ENCODE results near the gene THTPA. TPM values are rescaled to one million over a fixed set of nuclear protein-coding genes. Genes with fewer than 3 reads are reported as not detected.

THTPA gene
- total RNA-seq, 8 experiments from 2014 or later, result 10.4 to 30.8 (median 14.9) TPM

GRCh38 chr14:23566112-23566777 is 10.2 kb downstream of the THTPA start:
- no peak overlapping the region for H3K27ac ChIP-seq
- H3K4me3 ChIP-seq, result peak overlapping the region in 2 of 5 donors; percentile 56 to 61
- no peak for ATAC-seq (replicated peaks in 6 of 8)
- 60 to 94% (median 73%) methylated on average over 1 to 3 of the region's 10 CpGs; no CpG with 5 or more reads in 4 of the 10 experiments for WGBS, 10 experiments
- in situ Hi-C loops (cut with MboI; ENCODE audit: low pct_unique_long_range_greater_than_20kb in 2 of 9, low sequenced_read_pairs in 9 of 9, unreplicated experiment in 9 of 9), result loop anchor here in 7 of 9 experiments (10.0 to 25.0 kb wide), 3 partner anchors 81 to 254 kb away; partner anchors contain the start of genes BCL2L2 (in 4 of the 7), PABPN1 (in 4 of the 7) and PPP1R3E (in 4 of the 7)
- H3K4me1 ChIP-seq (replicated peaks in 1 of 2), result peaks cover 31 to 35% of the 10 kb centered on the region in 2 donors

- in situ Hi-C loops (cut with MboI; ENCODE audit: low pct_unique_long_range_greater_than_20kb in 2 of 9, low sequenced_read_pairs in 9 of 9, unreplicated experiment in 9 of 9), result loop anchor here in 7 of 9 experiments (10.0 to 25.0 kb wide), 3 partner anchors 82 to 254 kb away; partner anchors contain the start of genes BCL2L2 (in 4 of the 7), PABPN1 (in 4 of the 7) and PPP1R3E (in 4 of the 7)
- Histone ChIP-seq H3K4me1 (replicated peaks in 1 of 2) (peaks cover 31 to 35% of the 10 kb centered on the region in 2 donors), H3K27ac (peak overlapping the region in 1 of 2 donors; percentile 75), H3K4me3 (peak overlapping the region; percentile 39 to 84 (median 56))
- ATAC-seq (replicated peaks in 6 of 8), result peak in 7 of 8 experiments; percentile 0 to 23 (median 5)
- WGBS, 10 experiments, result 0 to 33% (median 20%) methylated on average over 1 to 5 of the region's 5 CpGs; no CpG with 5 or more reads in 4 of the 10 experiments
Measured at GRCh38 chr14:23566778-23567185, 10.7 kb downstream of the THTPA start.

GRCh38 chr14:23567186-23568020 is 11.3 kb downstream of the THTPA start, which contains the start of gene AP1G2:
Gene AP1G2, minus strand, starts transcription at chr14:23567791. Its CDS starts 477 bp downstream, at chr14:23567314.
- Histone ChIP-seq H3K4me1 (replicated peaks in 1 of 2) (peaks cover 32 to 35% of the 10 kb centered on the region in 2 donors), H3K4me3 (peak within 1 kb of the TSS; percentile 39 to 84 (median 56)), H3K27ac (peak within 1 kb of the TSS; percentile 69 to 75)
- peak; percentile 61 to 84 (median 73) for ATAC-seq (replicated peaks in 6 of 8)
- in situ Hi-C loops (cut with MboI; ENCODE audit: low pct_unique_long_range_greater_than_20kb in 2 of 9, low sequenced_read_pairs in 9 of 9, unreplicated experiment in 9 of 9), result loop anchor here in 7 of 9 experiments (10.0 to 25.0 kb wide), 3 partner anchors 83 to 255 kb away; partner anchors contain the start of genes BCL2L2 (in 4 of the 7), PABPN1 (in 4 of the 7) and PPP1R3E (in 4 of the 7)
- WGBS, 10 experiments, result 0 to 28% (median 1%) methylated on average over 1 to 22 of the region's 53 CpGs; no CpG with 5 or more reads in 2 of the 10 experiments

- H3K4me1 ChIP-seq (replicated peaks in 1 of 2), result peaks cover 35 to 39% of the 10 kb centered on the region in 2 donors
- H3K4me3 ChIP-seq, result peak overlapping the region; percentile 39 to 84 (median 56)
- peak overlapping the region; percentile 69 to 75 for H3K27ac ChIP-seq
- in situ Hi-C loops (cut with MboI; ENCODE audit: low pct_unique_long_range_greater_than_20kb in 2 of 9, low sequenced_read_pairs in 9 of 9, unreplicated experiment in 9 of 9), result loop anchor here in 7 of 9 experiments (10.0 to 25.0 kb wide), 3 partner anchors 83 to 256 kb away; partner anchors contain the start of genes BCL2L2 (in 4 of the 7), PABPN1 (in 4 of the 7) and PPP1R3E (in 4 of the 7)
- WGBS, 10 experiments, result 80 to 100% (median 84%) methylated on average over 1 of the region's 2 CpGs; no CpG with 5 or more reads in 4 of the 10 experiments
- ATAC-seq (replicated peaks in 6 of 8), result no peak
Measured at GRCh38 chr14:23568021-23568599, 12.0 kb downstream of the THTPA start.

GRCh38 chr14:23568600-23569331 is 12.7 kb downstream of the THTPA start:
- Histone ChIP-seq H3K4me3 (no peak overlapping the region), H3K27ac (peak overlapping the region in 1 of 2 donors; percentile 69), H3K4me1 (replicated peaks in 1 of 2) (peaks cover 35 to 46% of the 10 kb centered on the region in 2 donors)
- peak in 1 of 8 experiments; percentile 9 for ATAC-seq (replicated peaks in 6 of 8)
- WGBS, 10 experiments, result 11 to 79% (median 38%) methylated on average over 2 to 5 of the region's 6 CpGs; no CpG with 5 or more reads in 1 of the 10 experiments
- in situ Hi-C loops (cut with MboI; ENCODE audit: low pct_unique_long_range_greater_than_20kb in 2 of 9, low sequenced_read_pairs in 9 of 9, unreplicated experiment in 9 of 9), result loop anchor here in 7 of 9 experiments (10.0 to 25.0 kb wide), 3 partner anchors 84 to 256 kb away; partner anchors contain the start of genes BCL2L2 (in 4 of the 7), PABPN1 (in 4 of the 7) and PPP1R3E (in 4 of the 7)

GRCh38 chr14:23569443-23570151 is 13.5 kb downstream of the THTPA start:
- Histone ChIP-seq H3K4me1 (replicated peaks in 1 of 2) (peaks cover 35 to 47% of the 10 kb centered on the region in 2 donors), H3K4me3 (no peak overlapping the region), H3K27ac (peak overlapping the region; percentile 18 to 69)
- in situ Hi-C loops (cut with MboI; ENCODE audit: low pct_unique_long_range_greater_than_20kb in 2 of 9, low sequenced_read_pairs in 9 of 9, unreplicated experiment in 9 of 9), result loop anchor here in 7 of 9 experiments (10.0 to 25.0 kb wide), 3 partner anchors 85 to 257 kb away; partner anchors contain the start of genes BCL2L2 (in 4 of the 7), PABPN1 (in 4 of the 7) and PPP1R3E (in 4 of the 7)
- peak; percentile 7 to 68 (median 51) for ATAC-seq (replicated peaks in 6 of 8)
- 56 to 90% (median 67%) methylated on average over 2 to 6 of the region's 7 CpGs; no CpG with 5 or more reads in 3 of the 10 experiments for WGBS, 10 experiments

GRCh38 chr14:23570806-23571483 is 14.9 kb downstream of the THTPA start:
- Histone ChIP-seq H3K27ac (no peak overlapping the region), H3K4me3 (no peak overlapping the region), H3K4me1 (replicated peaks in 1 of 2) (peaks cover 35 to 47% of the 10 kb centered on the region in 2 donors)
- WGBS, 10 experiments, result 70 to 100% (median 89%) methylated on average over 1 to 10 of the region's 23 CpGs; no CpG with 5 or more reads in 6 of the 10 experiments
- no peak for ATAC-seq (replicated peaks in 6 of 8)
- in situ Hi-C loops (cut with MboI; ENCODE audit: low pct_unique_long_range_greater_than_20kb in 2 of 9, low sequenced_read_pairs in 9 of 9, unreplicated experiment in 9 of 9), result loop anchor here in 6 of 9 experiments (25.0 kb wide), 2 partner anchors 234 to 259 kb away; partner anchors contain the start of genes BCL2L2 (in 4 of the 6), PABPN1 (in 4 of the 6) and PPP1R3E (in 4 of the 6)

- in situ Hi-C loops (cut with MboI; ENCODE audit: low pct_unique_long_range_greater_than_20kb in 2 of 9, low sequenced_read_pairs in 9 of 9, unreplicated experiment in 9 of 9), result loop anchor here in 6 of 9 experiments (25.0 kb wide), 2 partner anchors 235 to 260 kb away; partner anchors contain the start of genes BCL2L2 (in 4 of the 6), PABPN1 (in 4 of the 6) and PPP1R3E (in 4 of the 6)
- H3K4me3 ChIP-seq, result no peak overlapping the region
- ATAC-seq (replicated peaks in 6 of 8), result no peak
- H3K4me1 ChIP-seq (replicated peaks in 1 of 2), result peaks cover 36 to 47% of the 10 kb centered on the region in 2 donors
- H3K27ac ChIP-seq, result no peak overlapping the region
- WGBS, 10 experiments, result 10 to 80% (median 60%) methylated on average over 1 to 4 of the region's 14 CpGs; no CpG with 5 or more reads in 6 of the 10 experiments
Measured at GRCh38 chr14:23571701-23572523, 15.8 kb downstream of the THTPA start.

- Histone ChIP-seq H3K27ac (no peak overlapping the region), H3K4me1 (replicated peaks in 1 of 2) (peaks cover 36 to 47% of the 10 kb centered on the region in 2 donors), H3K4me3 (no peak overlapping the region)
- no peak for ATAC-seq (replicated peaks in 6 of 8)
- in situ Hi-C loops (cut with MboI; ENCODE audit: low pct_unique_long_range_greater_than_20kb in 2 of 9, low sequenced_read_pairs in 9 of 9, unreplicated experiment in 9 of 9), result loop anchor here in 6 of 9 experiments (25.0 kb wide), 2 partner anchors 235 to 260 kb away; partner anchors contain the start of genes BCL2L2 (in 4 of the 6), PABPN1 (in 4 of the 6) and PPP1R3E (in 4 of the 6)
- WGBS, 10 experiments, result 39 to 82% (median 63%) methylated on average over 1 to 3 of the region's 4 CpGs; no CpG with 5 or more reads in 4 of the 10 experiments
Measured at GRCh38 chr14:23572524-23572828, 16.4 kb downstream of the THTPA start.
